ENCODE results near the gene LEPROT.

The LEPROT gene

DNA sequence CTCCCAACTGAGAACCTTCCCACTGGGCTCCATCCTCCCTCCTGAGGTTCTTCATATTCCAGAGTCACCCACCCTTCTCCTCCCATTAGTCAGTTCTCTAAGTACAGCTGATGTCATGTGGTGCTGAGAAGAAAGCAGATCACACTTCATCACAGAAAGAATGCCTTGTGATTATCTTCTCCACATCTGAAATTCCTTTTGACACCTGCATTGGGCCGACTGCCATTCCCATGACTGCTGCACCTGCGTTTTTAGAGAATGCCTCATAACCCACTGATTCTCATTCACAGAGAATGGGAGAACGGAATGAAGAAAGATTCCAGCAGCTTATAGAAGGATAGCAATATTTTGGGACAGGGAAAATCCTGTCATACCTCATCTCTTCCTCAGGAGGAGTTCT, 14.3 kb downstream of the LEPROT start:
- no peaks in the 10 kb centered on the region for H3K9me3 ChIP-seq (ENCODE audit: control insufficient read depth, low read length)
- no peaks in the 10 kb centered on the region for H3K27me3 ChIP-seq (replicated peaks; ENCODE audit: control insufficient read depth, insufficient read depth, low read length, poor library complexity, severe bottlenecking)
- no peaks in the 10 kb centered on the region for H3K36me3 ChIP-seq (ENCODE audit: control insufficient read depth, insufficient read depth, low read length)
- no peak overlapping the region for H3K4me3 ChIP-seq (ENCODE audit: insufficient read depth, low read depth, low read length, poor library complexity, severe bottlenecking)
- no peaks in the 10 kb centered on the region for H3K4me1 ChIP-seq (ENCODE audit: control insufficient read depth, insufficient read depth, low read length, poor library complexity, severe bottlenecking)
- H3K27ac ChIP-seq (ENCODE audit: insufficient read depth, low read length, poor library complexity, severe bottlenecking) = no peak overlapping the region
- no peak for DNase-seq

DNA sequence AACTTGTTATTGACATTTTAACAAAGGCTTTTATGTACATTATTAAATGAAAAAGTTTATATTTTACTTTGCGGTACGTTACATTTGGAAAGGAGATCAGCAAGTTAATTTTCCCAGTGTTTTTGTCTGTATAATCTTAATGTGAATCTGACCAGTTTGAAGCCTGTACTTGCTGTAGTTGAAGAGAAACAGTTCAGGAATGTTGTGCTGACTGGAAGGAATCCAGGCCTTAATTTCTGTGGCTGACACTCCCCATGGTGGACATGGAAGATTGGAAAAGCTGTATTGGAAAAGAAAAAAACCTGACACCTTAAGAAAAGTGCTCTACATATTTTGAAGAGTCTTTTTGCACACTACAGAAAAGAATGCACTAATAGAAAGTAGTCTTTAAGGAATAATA, 15.5 kb downstream of the LEPROT start:
- Histone ChIP-seq H3K27ac (ENCODE audit: insufficient read depth, low read length, poor library complexity, severe bottlenecking) (no peak overlapping the region), H3K4me1 (ENCODE audit: control insufficient read depth, insufficient read depth, low read length, poor library complexity, severe bottlenecking) (no peaks in the 10 kb centered on the region), H3K27me3 (replicated peaks; ENCODE audit: control insufficient read depth, insufficient read depth, low read length, poor library complexity, severe bottlenecking) (no peaks in the 10 kb centered on the region), H3K4me3 (ENCODE audit: insufficient read depth, low read depth, low read length, poor library complexity, severe bottlenecking) (no peak overlapping the region), H3K9me3 (ENCODE audit: control insufficient read depth, low read length) (no peaks in the 10 kb centered on the region), H3K36me3 (ENCODE audit: control insufficient read depth, insufficient read depth, low read length) (no peaks in the 10 kb centered on the region)
- no peak for DNase-seq

DNA sequence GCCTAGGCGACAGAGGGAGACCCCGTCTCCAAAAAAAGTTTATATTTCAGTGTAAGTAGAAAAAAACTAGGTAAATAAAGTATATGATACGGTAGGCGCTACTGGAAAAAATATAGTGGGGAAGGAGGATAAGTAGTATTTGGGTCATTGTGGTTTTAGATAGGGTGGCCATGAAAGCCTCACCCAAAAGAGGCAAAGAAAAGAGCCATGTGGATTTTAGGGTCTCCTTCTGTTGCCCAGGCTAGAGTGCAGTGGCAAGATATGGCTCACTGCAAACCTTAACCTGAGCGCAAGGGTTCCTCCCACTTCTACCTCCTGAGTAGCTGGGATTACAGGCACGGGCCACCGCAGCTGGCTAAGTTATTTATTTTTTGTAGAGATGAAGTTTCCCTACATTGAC, 17.1 kb downstream of the LEPROT start:
- Histone ChIP-seq H3K9me3 (ENCODE audit: control insufficient read depth, low read length) (no peaks in the 10 kb centered on the region), H3K27ac (ENCODE audit: insufficient read depth, low read length, poor library complexity, severe bottlenecking) (no peak overlapping the region), H3K4me3 (ENCODE audit: insufficient read depth, low read depth, low read length, poor library complexity, severe bottlenecking) (no peak overlapping the region), H3K4me1 (ENCODE audit: control insufficient read depth, insufficient read depth, low read length, poor library complexity, severe bottlenecking) (no peaks in the 10 kb centered on the region), H3K27me3 (replicated peaks; ENCODE audit: control insufficient read depth, insufficient read depth, low read length, poor library complexity, severe bottlenecking) (no peaks in the 10 kb centered on the region), H3K36me3 (ENCODE audit: control insufficient read depth, insufficient read depth, low read length) (no peaks in the 10 kb centered on the region)
- DNase-seq = no peak

DNA sequence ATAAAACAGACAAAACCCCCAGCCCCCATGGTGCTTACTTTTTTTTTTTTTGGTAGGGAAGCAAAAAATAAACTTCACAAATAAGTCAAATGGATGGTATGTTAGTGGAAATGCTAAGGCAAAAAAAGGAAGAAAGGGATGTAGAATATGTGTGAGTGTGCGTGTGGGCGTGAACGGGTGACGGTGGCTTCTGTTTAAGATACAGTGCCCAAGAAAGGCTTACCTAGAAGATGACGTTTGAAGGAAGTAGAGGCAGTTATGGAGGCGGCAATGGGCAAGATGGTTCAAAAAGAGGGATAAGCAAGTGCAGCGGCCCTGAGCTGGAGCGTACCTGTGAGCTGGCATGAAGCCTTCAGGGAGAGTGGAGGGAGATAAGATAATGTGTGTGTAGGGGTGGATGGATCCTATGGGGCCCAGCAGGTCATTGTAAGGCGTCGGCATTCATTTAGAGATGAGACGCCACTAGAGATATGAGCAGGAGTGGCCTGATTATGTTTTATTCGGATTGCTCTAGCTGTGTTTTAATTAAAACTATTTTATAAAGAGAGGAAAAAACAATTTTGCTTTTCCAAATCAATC, 19.9 kb downstream of the LEPROT start:
- H3K36me3 ChIP-seq (ENCODE audit: control insufficient read depth, insufficient read depth, low read length) = no peaks in the 10 kb centered on the region
- no peak for DNase-seq
- H3K27me3 ChIP-seq (replicated peaks; ENCODE audit: control insufficient read depth, insufficient read depth, low read length, poor library complexity, severe bottlenecking) = no peaks in the 10 kb centered on the region
- no peak overlapping the region for H3K4me3 ChIP-seq (ENCODE audit: insufficient read depth, low read depth, low read length, poor library complexity, severe bottlenecking)
- H3K4me1 ChIP-seq (ENCODE audit: control insufficient read depth, insufficient read depth, low read length, poor library complexity, severe bottlenecking) = no peaks in the 10 kb centered on the region
- no peaks in the 10 kb centered on the region for H3K9me3 ChIP-seq (ENCODE audit: control insufficient read depth, low read length)
- H3K27ac ChIP-seq (ENCODE audit: insufficient read depth, low read length, poor library complexity, severe bottlenecking) = no peak overlapping the region

DNA sequence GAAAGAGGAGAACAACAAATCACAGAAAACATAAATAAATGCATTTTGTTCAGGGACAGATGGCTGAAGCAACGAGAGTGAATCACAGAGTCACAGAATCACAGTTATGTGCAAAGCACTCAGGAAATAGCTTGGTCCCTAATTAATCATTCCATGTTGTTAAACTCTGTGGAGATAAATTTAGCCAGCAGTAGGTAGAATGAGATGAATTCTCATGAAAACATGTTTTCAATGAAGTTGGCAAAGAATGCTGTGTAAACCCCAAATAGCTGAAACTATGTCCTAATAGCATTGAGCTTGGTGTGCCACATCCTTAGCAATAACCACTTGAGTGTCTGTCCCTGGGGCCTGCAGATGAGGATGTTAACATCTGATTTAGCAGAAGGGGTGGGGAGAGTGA, 20.4 kb downstream of the LEPROT start:
- no peaks in the 10 kb centered on the region for H3K27me3 ChIP-seq (replicated peaks; ENCODE audit: control insufficient read depth, insufficient read depth, low read length, poor library complexity, severe bottlenecking)

DNA sequence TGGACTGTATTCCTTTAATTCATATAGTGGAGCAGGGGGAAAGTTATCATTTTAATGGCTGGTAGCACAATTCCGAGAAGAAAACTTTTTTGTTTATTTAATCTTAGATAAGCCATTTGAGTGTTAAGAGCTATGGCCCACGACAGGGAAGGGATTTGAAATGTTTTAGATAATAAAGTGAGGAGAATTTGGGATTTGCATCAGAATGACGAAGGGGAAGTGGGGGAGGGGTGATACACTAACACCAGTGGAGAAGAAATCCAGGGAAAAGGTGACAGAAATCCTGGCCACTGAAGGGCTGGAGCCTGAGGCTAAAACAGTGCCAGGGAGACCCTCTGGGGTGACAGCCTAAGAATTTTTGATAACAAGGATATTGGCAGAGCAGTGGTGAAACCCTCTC, 21.0 kb downstream of the LEPROT start:
- Histone ChIP-seq H3K4me3 (ENCODE audit: insufficient read depth, low read depth, low read length, poor library complexity, severe bottlenecking) (no peak overlapping the region), H3K9me3 (ENCODE audit: control insufficient read depth, low read length) (no peaks in the 10 kb centered on the region), H3K27me3 (replicated peaks; ENCODE audit: control insufficient read depth, insufficient read depth, low read length, poor library complexity, severe bottlenecking) (no peaks in the 10 kb centered on the region), H3K36me3 (ENCODE audit: control insufficient read depth, insufficient read depth, low read length) (no peaks in the 10 kb centered on the region), H3K4me1 (ENCODE audit: control insufficient read depth, insufficient read depth, low read length, poor library complexity, severe bottlenecking) (no peaks in the 10 kb centered on the region), H3K27ac (ENCODE audit: insufficient read depth, low read length, poor library complexity, severe bottlenecking) (no peak overlapping the region)
- DNase-seq = no peak

More for the DNA sequence above, 20.4 kb downstream of the LEPROT start:
- DNase-seq = no peak
- no peak overlapping the region for H3K4me3 ChIP-seq (ENCODE audit: insufficient read depth, low read depth, low read length, poor library complexity, severe bottlenecking)
- no peaks in the 10 kb centered on the region for H3K4me1 ChIP-seq (ENCODE audit: control insufficient read depth, insufficient read depth, low read length, poor library complexity, severe bottlenecking)
- H3K27ac ChIP-seq (ENCODE audit: insufficient read depth, low read length, poor library complexity, severe bottlenecking) = no peak overlapping the region
- H3K36me3 ChIP-seq (ENCODE audit: control insufficient read depth, insufficient read depth, low read length) = no peaks in the 10 kb centered on the region
- no peaks in the 10 kb centered on the region for H3K9me3 ChIP-seq (ENCODE audit: control insufficient read depth, low read length)

DNA sequence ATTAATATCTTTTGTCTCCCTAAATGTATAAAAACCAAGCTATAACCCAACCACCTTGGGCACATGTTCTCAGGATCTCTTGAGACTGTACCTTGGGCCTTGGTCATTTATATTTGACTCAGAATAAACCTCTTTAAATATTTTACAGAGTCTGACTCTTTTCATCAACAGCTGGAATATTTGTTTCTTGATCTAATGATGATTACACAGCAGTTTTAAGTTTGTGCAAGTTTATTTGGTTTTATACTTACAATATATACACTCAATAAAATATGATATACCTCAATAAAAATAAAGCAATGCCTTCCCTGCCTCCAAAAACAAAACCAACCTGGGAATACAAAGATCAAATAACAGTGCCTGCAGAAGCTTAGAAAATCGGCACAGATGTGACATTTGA, 22.0 kb downstream of the LEPROT start:
- H3K27ac ChIP-seq (ENCODE audit: insufficient read depth, low read length, poor library complexity, severe bottlenecking) = no peak overlapping the region
- DNase-seq = no peak
- H3K36me3 ChIP-seq (ENCODE audit: control insufficient read depth, insufficient read depth, low read length) = no peaks in the 10 kb centered on the region
- no peaks in the 10 kb centered on the region for H3K27me3 ChIP-seq (replicated peaks; ENCODE audit: control insufficient read depth, insufficient read depth, low read length, poor library complexity, severe bottlenecking)
- H3K4me1 ChIP-seq (ENCODE audit: control insufficient read depth, insufficient read depth, low read length, poor library complexity, severe bottlenecking) = no peaks in the 10 kb centered on the region
- H3K4me3 ChIP-seq (ENCODE audit: insufficient read depth, low read depth, low read length, poor library complexity, severe bottlenecking) = no peak overlapping the region
- H3K9me3 ChIP-seq (ENCODE audit: control insufficient read depth, low read length) = no peaks in the 10 kb centered on the region

DNA sequence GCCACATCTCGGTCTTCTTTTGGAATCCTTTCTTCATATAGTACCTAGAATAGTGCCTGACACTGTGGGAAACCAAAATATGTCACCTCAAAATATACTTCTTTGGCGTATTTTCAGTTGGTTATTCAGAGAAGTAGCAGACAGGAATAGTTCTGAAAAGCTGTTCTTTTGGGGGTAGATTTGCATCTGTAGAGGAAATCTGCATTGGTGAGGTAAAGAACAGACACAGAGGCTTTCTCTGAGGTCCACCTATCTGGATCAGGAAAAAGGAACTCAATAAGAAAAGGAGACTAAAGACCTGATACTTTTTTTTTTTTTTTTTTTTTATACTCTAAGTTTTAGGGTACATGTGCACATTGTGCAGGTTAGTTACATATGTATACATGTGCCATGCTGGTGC, 23.2 kb downstream of the LEPROT start:
- H3K27ac ChIP-seq (ENCODE audit: insufficient read depth, low read length, poor library complexity, severe bottlenecking) = no peak overlapping the region
- no peak for DNase-seq
- no peaks in the 10 kb centered on the region for H3K4me1 ChIP-seq (ENCODE audit: control insufficient read depth, insufficient read depth, low read length, poor library complexity, severe bottlenecking)
- no peaks in the 10 kb centered on the region for H3K9me3 ChIP-seq (ENCODE audit: control insufficient read depth, low read length)
- H3K27me3 ChIP-seq (replicated peaks; ENCODE audit: control insufficient read depth, insufficient read depth, low read length, poor library complexity, severe bottlenecking) = no peaks in the 10 kb centered on the region
- no peak overlapping the region for H3K4me3 ChIP-seq (ENCODE audit: insufficient read depth, low read depth, low read length, poor library complexity, severe bottlenecking)
- H3K36me3 ChIP-seq (ENCODE audit: control insufficient read depth, insufficient read depth, low read length) = no peaks in the 10 kb centered on the region

DNA sequence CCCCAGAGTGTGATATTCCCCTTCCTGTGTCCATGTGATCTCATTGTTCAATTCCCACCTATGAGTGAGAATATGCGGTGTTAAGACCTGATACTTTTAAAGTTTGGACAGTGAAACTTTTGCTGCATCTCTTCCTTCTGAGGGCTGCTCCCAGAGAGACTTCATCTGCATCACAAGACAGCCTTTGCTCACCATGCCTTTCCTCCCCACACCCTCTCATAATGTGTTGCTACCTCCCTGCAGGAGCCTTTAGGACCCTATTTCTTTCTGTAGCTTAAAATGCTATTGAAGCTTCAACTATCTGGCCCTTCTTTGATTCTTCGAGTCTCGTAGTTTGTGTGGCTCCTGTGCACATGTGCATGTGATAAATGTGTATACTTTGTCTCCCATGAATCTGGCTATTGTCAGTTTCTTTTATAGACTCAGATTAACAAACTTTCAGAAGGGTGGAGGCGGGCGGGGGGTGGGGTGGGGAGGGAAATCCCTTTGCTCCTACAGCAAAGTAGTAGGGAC, 23.7 kb downstream of the LEPROT start:
- Histone ChIP-seq H3K27me3 (replicated peaks; ENCODE audit: control insufficient read depth, insufficient read depth, low read length, poor library complexity, severe bottlenecking) (no peaks in the 10 kb centered on the region), H3K36me3 (ENCODE audit: control insufficient read depth, insufficient read depth, low read length) (no peaks in the 10 kb centered on the region)

DNA sequence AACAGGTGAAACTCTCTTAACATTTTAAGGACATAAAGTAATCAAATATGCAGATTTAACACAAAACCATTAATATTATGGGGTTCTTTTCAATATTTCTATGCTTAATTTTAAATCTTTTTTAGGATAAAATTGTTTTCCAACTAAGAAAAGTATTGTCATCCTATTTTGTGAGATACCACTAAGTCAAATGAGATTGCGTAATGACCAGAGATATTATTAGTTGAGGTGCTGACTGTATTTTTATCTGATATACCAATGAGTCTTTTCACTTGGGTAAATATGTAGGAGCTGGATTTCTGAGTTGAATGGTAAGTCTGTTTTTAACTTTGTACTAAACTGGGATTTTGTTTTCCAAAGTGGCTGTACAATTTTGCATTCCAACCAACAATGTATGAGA, 25.4 kb downstream of the LEPROT start:
- Histone ChIP-seq H3K36me3 (ENCODE audit: control insufficient read depth, insufficient read depth, low read length) (no peaks in the 10 kb centered on the region), H3K27me3 (replicated peaks; ENCODE audit: control insufficient read depth, insufficient read depth, low read length, poor library complexity, severe bottlenecking) (no peaks in the 10 kb centered on the region), H3K4me3 (ENCODE audit: insufficient read depth, low read depth, low read length, poor library complexity, severe bottlenecking) (no peak overlapping the region), H3K4me1 (ENCODE audit: control insufficient read depth, insufficient read depth, low read length, poor library complexity, severe bottlenecking) (no peaks in the 10 kb centered on the region), H3K27ac (ENCODE audit: insufficient read depth, low read length, poor library complexity, severe bottlenecking) (no peak overlapping the region), H3K9me3 (ENCODE audit: control insufficient read depth, low read length) (no peaks in the 10 kb centered on the region)
- DNase-seq = no peak

More for the DNA sequence above, 23.7 kb downstream of the LEPROT start:
- DNase-seq = no peak
- Histone ChIP-seq H3K27ac (ENCODE audit: insufficient read depth, low read length, poor library complexity, severe bottlenecking) (no peak overlapping the region), H3K4me3 (ENCODE audit: insufficient read depth, low read depth, low read length, poor library complexity, severe bottlenecking) (no peak overlapping the region), H3K9me3 (ENCODE audit: control insufficient read depth, low read length) (no peaks in the 10 kb centered on the region), H3K4me1 (ENCODE audit: control insufficient read depth, insufficient read depth, low read length, poor library complexity, severe bottlenecking) (no peaks in the 10 kb centered on the region)
